GM19438 (cell line): ENCODE measurements around the gene DNMT3A.
A peak's percentile ranks its signal among the peaks of the same experiment; 100 is the strongest.

Experiments
- ATAC-seq: cut with Tn5 transposase; IDR thresholded peaks from one replicate; pipeline ENCODE4 v1.9.1; 2021; ENCODE audit warnings: low read depth; ENCODE audit not compliant: unreplicated experiment

DNMT3A gene

GRCh38 chr2:25347846-25348245, 6.1 kb upstream of the DNMT3A start:
- ATAC-seq, result no peak

- no peak for ATAC-seq
Measured at GRCh38 chr2:25347205-25347815, 5.6 kb upstream of the DNMT3A start.

- no peak for ATAC-seq
Measured at GRCh38 chr2:25343187-25343825, 1.6 kb upstream of the DNMT3A start.

- ATAC-seq, result peak; percentile 72
Measured at GRCh38 chr2:25342372-25343186, 854 bp upstream of the DNMT3A start.

GRCh38 chr2:25341011-25341727, 556 bp downstream of the DNMT3A start:
- ATAC-seq, result peak; percentile 9

- ATAC-seq, result no peak
Measured at GRCh38 chr2:25340181-25340921, 1.4 kb downstream of the DNMT3A start.

- ATAC-seq, result no peak
Measured at GRCh38 chr2:25339791-25340180, 1.9 kb downstream of the DNMT3A start.

GRCh38 chr2:25339211-25339674, 2.5 kb downstream of the DNMT3A start:
- no peak for ATAC-seq

- no peak for ATAC-seq
Measured at GRCh38 chr2:25338401-25338800, 3.3 kb downstream of the DNMT3A start.

- ATAC-seq, result no peak
Measured at GRCh38 chr2:25337891-25338290, 3.8 kb downstream of the DNMT3A start.

- no peak for ATAC-seq
Measured at GRCh38 chr2:25337276-25337675, 4.4 kb downstream of the DNMT3A start.

- no peak for ATAC-seq
Measured at GRCh38 chr2:25336383-25336841, 5.3 kb downstream of the DNMT3A start.

GRCh38 chr2:25335971-25336370, 5.8 kb downstream of the DNMT3A start:
- ATAC-seq, result no peak

- ATAC-seq, result no peak
Measured at GRCh38 chr2:25335204-25335603, 6.5 kb downstream of the DNMT3A start.

- ATAC-seq, result no peak
Measured at GRCh38 chr2:25334482-25334881, 7.2 kb downstream of the DNMT3A start.

- no peak for ATAC-seq
Measured at GRCh38 chr2:25333981-25334380, 7.7 kb downstream of the DNMT3A start.

GRCh38 chr2:25332571-25332970, 9.2 kb downstream of the DNMT3A start:
- ATAC-seq, result no peak

- no peak for ATAC-seq
Measured at GRCh38 chr2:25331686-25332365, 9.9 kb downstream of the DNMT3A start.

GRCh38 chr2:25330937-25331336, 10.8 kb downstream of the DNMT3A start:
- no peak for ATAC-seq

GRCh38 chr2:25330273-25330672, 11.5 kb downstream of the DNMT3A start:
- no peak for ATAC-seq
